Posterior cingulate gyrus (tissue), 11 donors: ENCODE measurements around the gene CHRM1.
"Not testable (repeated sequence)": the region's sequence is repeated elsewhere in the genome, so short reads cannot be mapped to it uniquely, and the experiment has no call there.

Source experiments
- DNase-seq, 10 donors: peaks; one replicate each; pipeline versions ENCODE4 v3.0.0 to v3.0.0-alpha.2; 2020 to 2021; ENCODE audit warnings: mixed read lengths in 3 of 10
- intact Hi-C: fragments of 100-400 bp; cut with DNase I; formaldehyde crosslinking; loops from one replicate; pipeline ENCODE4 v1.15.1; 2023

The CHRM1 gene

GRCh38 chr11:62881579-62882430, 39.4 kb downstream of the CHRM1 start:
- peak; percentile 72 to 98 (median 88) for DNase-seq
- intact Hi-C loops = loop anchor here (5.0 kb wide), 1 partner anchor 95 kb away; the partner anchor contains the start of gene TMEM179B

DNA sequence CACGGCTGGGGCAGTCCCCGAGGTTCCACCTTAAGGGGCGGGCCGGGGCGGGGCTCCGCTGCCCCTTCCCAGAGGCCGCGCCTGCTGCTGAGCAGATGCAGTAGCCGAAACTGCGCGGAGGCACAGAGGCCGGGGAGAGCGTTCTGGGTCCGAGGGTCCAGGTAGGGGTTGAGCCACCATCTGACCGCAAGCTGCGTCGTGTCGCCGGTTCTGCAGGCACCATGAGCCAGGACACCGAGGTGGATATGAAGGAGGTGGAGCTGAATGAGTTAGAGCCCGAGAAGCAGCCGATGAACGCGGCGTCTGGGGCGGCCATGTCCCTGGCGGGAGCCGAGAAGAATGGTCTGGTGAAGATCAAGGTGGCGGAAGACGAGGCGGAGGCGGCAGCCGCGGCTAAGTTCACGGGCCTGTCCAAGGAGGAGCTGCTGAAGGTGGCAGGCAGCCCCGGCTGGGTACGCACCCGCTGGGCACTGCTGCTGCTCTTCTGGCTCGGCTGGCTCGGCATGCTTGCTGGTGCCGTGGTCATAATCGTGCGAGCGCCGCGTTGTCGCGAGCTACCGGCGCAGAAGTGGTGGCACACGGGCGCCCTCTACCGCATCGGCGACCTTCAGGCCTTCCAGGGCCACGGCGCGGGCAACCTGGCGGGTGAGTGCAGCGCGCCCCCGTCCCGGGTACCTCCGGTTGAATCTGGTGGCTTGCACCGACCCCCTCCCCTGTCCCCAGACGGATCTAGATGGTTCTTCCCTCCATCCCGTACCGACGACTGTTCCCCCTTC, 40.2 kb downstream of the CHRM1 start, which contains the start of gene SLC3A2:
Gene SLC3A2, plus strand, starts transcription at position 94 of the 776 bp plus-strand sequence. Its CDS starts 128 bp downstream, at position 222.
- intact Hi-C loops = loop anchor here (5.0 kb wide), 1 partner anchor 94 kb away; the partner anchor contains the start of gene TMEM179B
- peak; percentile 73 to 97 (median 84) for DNase-seq

GRCh38 chr11:62880231-62880802, 40.8 kb downstream of the CHRM1 start:
- DNase-seq = peak in 4 of 10 donors; percentile 22 to 82 (median 76)

DNA sequence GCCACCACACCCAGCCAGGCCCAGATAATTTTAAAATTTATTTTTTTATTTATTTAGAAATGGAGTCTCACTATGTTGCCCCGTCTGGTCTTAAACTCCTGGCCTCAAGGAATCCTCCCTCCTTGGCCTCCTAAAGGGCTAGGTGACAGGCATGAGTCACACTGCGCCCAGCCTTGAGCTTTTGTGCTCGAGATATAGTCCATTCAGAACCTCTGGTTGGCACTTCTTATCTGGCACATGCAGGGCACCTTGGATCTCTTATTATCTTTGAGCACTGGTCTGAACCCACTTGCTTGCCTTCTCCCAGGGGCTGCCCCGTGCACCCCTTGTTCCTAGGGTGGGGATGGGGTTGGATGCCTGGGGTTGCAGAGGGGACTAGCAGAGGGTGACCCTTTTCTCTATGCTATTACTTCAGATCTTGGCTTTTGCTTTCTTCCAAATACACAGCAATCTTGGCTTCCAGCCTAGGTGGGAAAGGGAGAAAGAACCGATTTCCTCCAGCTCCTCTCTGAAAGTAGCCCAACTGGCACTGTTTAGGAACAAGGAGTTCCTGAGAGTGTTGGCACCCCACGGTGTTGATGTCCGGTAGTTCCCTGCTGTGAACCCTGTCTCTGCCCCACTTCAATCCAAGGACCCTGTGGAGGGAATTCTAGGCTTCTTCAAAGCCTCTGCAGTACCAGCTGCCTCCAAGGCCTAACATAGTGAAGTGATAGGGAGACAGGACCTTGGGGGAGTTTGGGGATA, 41.8 kb downstream of the CHRM1 start:
- DNase-seq = peak in 4 of 10 donors; percentile 18 to 48 (median 23)
- intact Hi-C loops = no loop called here

More at GRCh38 chr11:62880231-62880802, 40.8 kb downstream of the CHRM1 start:
- intact Hi-C loops = loop anchor here (5.0 kb wide), 1 partner anchor 93 kb away; the partner anchor contains the start of gene TMEM179B

DNA sequence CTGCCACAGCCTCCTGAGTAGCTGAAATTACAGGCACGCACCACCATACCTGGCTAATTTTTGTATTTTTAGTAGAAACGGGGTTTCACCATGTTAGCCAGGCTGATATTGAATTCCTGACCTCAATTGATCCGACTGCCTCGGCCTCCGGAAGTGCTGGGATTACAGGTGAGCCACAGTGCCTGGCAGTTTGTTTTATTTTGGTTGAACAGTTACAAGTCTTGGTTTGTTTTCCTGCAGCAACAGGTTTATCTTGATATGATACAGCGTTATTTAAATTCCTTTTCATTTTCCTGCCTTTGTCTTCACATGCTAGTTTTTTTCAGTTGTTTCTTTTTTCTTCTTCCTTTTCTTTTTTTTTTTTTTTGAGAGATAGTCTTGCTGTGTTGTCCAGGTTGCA, 44.5 kb downstream of the CHRM1 start:
- intact Hi-C loops = no loop called here
- DNase-seq = peak in 1 of 10 donors; percentile 29

DNA sequence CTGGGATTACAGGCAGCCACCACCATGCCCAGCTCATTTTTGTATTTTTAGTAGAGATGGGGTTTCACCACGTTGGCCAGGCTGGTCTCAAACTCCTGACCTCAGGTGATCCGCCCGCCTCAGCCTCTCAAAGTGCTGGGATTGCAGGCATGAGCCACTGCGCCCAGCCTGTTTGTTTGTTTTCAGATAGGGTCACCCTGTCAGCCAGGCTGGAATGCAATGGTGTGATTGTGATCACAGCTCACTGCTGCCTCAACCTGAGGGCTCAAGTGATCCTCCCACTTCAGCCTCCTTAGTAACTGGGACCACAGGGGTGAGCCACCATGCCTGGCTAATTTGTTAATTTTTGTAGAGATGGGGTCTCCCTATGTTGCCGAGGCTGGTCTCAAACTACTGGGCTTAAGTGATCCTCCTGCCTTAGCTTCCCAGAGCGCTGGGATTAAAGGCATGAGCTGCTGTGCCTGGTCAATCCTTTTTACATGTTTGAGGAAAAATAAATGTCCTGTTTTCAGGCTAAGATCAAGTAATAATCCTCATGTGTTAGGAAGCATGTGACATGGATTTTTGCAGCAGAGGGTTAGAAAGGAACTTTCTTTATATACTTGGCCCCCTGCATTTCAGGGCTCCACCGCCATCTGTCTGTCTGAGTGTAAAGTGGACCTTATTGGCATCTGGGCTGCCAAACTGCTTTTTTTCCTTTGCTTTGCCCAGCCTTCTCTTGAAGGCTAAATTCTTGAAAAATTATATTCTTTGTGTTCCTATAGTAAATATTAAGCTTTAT, 45.3 kb downstream of the CHRM1 start:
- intact Hi-C loops = no loop called here
- DNase-seq = peak in 2 of 10 donors; percentile 16 to 54

- intact Hi-C loops = no loop called here
- DNase-seq = peak in 1 of 10 donors; percentile 3
Measured at GRCh38 chr11:62874851-62875250, 46.3 kb downstream of the CHRM1 start.

- intact Hi-C loops = no loop called here
Measured at GRCh38 chr11:62865635-62866034, 55.5 kb downstream of the CHRM1 start.

GRCh38 chr11:62863687-62864335, 57.4 kb downstream of the CHRM1 start:
- no peak for DNase-seq
- intact Hi-C loops = loop anchor here (5.0 kb wide), 1 partner anchor 132 kb away; no protein-coding TSS in a partner anchor

More at GRCh38 chr11:62865635-62866034, 55.5 kb downstream of the CHRM1 start:
- no peak for DNase-seq

- DNase-seq = peak in 2 of 10 donors; percentile 7 to 28
- intact Hi-C loops = loop anchor here (1.0 to 5.0 kb wide), 2 partner anchors 75 to 129 kb away; no protein-coding TSS in a partner anchor
Measured at GRCh38 chr11:62861564-62862192, 59.5 kb downstream of the CHRM1 start.

GRCh38 chr11:62860835-62861563, 60.2 kb downstream of the CHRM1 start:
- intact Hi-C loops = loop anchor here (5.0 kb wide), 1 partner anchor 129 kb away; no protein-coding TSS in a partner anchor
- DNase-seq = peak in 1 of 10 donors; percentile 46

DNA sequence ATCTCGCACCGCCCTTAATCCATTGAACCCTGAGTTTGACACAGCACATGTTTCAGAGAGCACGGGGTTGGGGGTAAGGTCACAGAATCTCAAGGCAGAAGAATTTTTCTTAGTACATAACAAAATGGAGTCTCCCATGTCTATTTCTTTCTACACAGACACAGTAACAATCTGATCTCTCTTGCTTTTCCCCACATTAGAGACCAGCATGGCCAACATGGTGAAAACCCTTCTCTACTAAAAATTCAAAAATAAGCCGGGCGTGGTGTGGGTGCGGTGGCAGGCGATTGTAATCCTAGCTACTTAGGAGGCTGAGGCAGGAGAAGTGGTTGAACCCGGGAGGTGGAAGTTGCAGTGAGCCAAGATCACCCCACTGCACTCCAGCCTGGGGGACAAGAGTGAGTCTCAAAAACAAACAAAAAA, 61.9 kb downstream of the CHRM1 start:
- intact Hi-C loops, DNase-seq: not testable (repeated sequence)
